Keratinocyte (primary cell): ENCODE results near the gene ZNF423.

Experiments
- EZH2 ChIP-seq: IDR thresholded peaks from one replicate; pipeline ENCODE4 v1.6.1; 2012; ENCODE audit warnings: inconsistent platforms, mild to moderate bottlenecking, low read length, moderate library complexity
- TF ChIP-seq, protein P1 (sequence below), 3 experiments: IDR thresholded peaks in 1 of 3; conservative IDR thresholded peaks in 1 of 3; optimal IDR thresholded peaks in 1 of 3; 2 replicates in 2 of 3; 3 replicates in 1 of 3; pipeline versions ENCODE3 to v1.5.1; 2011; ENCODE audit warnings: low read length in 3 of 3, mild to moderate bottlenecking in 3 of 3, moderate library complexity in 2 of 3, control low read depth in 1 of 3, inconsistent platforms in 1 of 3; ENCODE audit not compliant: insufficient read depth in 2 of 3; ENCODE audit errors: extremely low read depth in 1 of 3

GRCh38 chr16:49800876-49801275 lies 55.0 kb downstream of the ZNF423 start:
- TF ChIP-seq, protein P1, sequence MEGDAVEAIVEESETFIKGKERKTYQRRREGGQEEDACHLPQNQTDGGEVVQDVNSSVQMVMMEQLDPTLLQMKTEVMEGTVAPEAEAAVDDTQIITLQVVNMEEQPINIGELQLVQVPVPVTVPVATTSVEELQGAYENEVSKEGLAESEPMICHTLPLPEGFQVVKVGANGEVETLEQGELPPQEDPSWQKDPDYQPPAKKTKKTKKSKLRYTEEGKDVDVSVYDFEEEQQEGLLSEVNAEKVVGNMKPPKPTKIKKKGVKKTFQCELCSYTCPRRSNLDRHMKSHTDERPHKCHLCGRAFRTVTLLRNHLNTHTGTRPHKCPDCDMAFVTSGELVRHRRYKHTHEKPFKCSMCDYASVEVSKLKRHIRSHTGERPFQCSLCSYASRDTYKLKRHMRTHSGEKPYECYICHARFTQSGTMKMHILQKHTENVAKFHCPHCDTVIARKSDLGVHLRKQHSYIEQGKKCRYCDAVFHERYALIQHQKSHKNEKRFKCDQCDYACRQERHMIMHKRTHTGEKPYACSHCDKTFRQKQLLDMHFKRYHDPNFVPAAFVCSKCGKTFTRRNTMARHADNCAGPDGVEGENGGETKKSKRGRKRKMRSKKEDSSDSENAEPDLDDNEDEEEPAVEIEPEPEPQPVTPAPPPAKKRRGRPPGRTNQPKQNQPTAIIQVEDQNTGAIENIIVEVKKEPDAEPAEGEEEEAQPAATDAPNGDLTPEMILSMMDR (optimal IDR thresholded peaks at IDR 0.05 in 1 of 3, IDR thresholded peaks at IDR 0.05 in 1 of 3, conservative IDR thresholded peaks at IDR 0.05 in 1 of 3; ENCODE audit: extremely low read depth in 1 of 3, insufficient read depth in 2 of 3, low read length in 3 of 3), result no peak
- TF ChIP-seq EZH2, result no peak
